ACHN (cell line): ENCODE measurements around the gene STPG1.
A peak's percentile ranks its signal among the peaks of the same experiment; 100 is the strongest.

Experiments used
- DNase-seq: peaks from one replicate; pipeline ENCODE4 v3.0.0-alpha.2; 2015
- in situ Hi-C: cut with HindIII; loops from 2 replicates; pipeline ENCODE4 v1.10.0; 2017; ENCODE audit warnings: low sequenced_read_pairs, low pct_ligation_motif_present, low pct_unique_long_range_greater_than_20kb

Gene STPG1

DNA sequence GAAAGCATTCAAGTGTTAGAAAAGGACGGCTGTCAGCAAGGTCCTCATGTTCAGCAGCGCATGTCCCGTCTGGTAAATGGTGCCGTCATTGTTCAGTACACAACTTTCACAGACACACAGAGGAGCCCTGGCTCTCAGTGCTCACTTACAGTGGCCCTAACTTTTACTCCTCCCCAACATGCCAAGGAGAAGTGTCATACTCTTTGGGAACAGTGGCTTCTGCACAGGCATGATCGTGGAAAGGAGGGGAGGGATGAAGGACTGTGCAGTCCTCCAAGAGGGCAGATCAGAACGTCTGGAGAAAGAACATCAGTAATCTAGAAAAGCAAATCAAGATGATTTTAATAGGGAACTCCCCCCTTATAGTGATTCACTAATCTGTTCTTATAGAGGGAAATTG lies 98.2 kb downstream of the STPG1 start:
- no peak for DNase-seq
- in situ Hi-C loops: no loop called here

DNA sequence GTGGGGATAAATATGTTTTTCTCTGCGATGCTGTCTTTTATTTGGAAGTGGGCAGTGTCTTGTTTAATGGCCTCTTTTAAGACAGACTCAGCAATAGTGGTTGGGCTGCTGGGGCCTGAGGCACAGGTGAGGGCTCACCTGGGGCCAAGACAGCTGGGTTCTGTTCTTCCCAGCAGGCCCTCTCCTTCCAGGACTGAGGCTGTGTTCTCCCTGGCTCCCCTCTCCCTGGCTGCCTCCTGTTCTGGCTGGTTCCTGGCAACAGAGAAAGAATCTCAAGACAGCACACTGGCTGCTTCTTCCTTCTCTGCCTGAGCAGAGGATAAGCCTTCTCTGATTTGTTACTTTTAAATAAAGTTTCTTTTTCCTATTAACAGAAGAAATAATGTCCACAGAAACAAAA lies 101.8 kb downstream of the STPG1 start:
- DNase-seq: no peak
- in situ Hi-C loops: no loop called here

- no peak for DNase-seq
- in situ Hi-C loops: no loop called here
Observed at GRCh38 chr1:24311234-24311633, 102.3 kb downstream of the STPG1 start.

DNA sequence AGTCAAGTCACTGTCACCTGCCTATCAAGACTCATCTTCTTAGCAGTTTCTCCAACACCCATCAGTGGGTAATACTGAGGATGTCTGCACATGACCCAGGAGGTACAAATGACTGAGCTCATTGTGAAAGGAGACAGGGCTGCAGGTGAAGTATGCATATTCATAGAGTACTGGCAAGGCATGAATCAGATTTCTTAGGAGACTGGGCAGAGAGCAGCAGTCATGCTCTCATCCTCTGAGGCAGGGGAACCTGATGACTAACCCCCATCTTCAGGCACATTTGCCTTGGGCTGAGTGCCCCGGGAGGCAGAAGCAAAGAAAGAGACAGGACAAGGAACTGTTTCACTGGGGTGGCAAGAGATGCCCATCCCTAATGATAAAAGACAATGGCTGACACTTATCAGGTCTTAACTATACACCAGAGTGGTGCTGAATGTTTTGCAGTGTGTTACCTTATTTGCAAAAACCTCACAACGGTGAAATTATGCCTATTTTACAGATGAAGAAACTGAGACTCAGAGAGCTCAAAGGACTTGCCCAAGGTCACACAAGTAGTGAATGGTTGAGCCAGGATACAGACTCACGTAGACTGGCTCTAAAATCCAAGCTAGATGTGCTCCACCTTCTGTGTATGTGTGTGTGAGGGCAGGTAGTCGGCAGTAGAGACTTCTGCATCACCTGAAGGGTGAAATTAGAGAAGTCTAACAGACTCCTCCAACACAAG lies 103.7 kb downstream of the STPG1 start:
- in situ Hi-C loops: no loop called here
- no peak for DNase-seq

- in situ Hi-C loops: no loop called here
- DNase-seq: peak; percentile 25
Observed at GRCh38 chr1:24308365-24309015, 105.1 kb downstream of the STPG1 start.
